ENCODE data around the gene MPPED2.

The MPPED2 gene

DNA sequence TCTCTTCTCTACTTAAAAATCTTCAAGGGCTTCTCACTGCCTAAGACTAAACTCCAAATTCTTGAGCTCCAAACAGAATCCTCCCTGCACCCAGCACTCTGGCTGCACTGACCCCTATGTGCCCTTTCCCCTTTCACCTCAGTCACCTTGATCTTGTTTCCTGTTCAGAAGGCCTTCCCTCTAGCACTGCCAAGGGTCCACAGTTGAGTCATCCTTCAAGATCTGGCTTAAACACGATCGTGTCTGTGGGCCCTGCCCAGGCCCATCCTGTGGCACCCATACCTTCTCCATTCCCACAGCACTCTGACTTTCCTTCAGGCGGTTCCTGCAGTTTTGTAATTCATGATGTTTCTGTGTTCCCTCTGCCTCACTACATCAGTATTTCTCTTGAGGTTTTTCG, 134.0 kb downstream of the MPPED2 start:
- TF ChIP-seq, protein P1, sequence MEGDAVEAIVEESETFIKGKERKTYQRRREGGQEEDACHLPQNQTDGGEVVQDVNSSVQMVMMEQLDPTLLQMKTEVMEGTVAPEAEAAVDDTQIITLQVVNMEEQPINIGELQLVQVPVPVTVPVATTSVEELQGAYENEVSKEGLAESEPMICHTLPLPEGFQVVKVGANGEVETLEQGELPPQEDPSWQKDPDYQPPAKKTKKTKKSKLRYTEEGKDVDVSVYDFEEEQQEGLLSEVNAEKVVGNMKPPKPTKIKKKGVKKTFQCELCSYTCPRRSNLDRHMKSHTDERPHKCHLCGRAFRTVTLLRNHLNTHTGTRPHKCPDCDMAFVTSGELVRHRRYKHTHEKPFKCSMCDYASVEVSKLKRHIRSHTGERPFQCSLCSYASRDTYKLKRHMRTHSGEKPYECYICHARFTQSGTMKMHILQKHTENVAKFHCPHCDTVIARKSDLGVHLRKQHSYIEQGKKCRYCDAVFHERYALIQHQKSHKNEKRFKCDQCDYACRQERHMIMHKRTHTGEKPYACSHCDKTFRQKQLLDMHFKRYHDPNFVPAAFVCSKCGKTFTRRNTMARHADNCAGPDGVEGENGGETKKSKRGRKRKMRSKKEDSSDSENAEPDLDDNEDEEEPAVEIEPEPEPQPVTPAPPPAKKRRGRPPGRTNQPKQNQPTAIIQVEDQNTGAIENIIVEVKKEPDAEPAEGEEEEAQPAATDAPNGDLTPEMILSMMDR (conservative IDR thresholded peaks at IDR 0.05; ENCODE audit: control insufficient read depth, insufficient read depth, low read depth, low read length): no peak
- no peak overlapping the region for H3K4me3 ChIP-seq (ENCODE audit: control insufficient read depth, low read depth, low read length)
- DNase-seq (ENCODE audit: low read depth): no peak

DNA sequence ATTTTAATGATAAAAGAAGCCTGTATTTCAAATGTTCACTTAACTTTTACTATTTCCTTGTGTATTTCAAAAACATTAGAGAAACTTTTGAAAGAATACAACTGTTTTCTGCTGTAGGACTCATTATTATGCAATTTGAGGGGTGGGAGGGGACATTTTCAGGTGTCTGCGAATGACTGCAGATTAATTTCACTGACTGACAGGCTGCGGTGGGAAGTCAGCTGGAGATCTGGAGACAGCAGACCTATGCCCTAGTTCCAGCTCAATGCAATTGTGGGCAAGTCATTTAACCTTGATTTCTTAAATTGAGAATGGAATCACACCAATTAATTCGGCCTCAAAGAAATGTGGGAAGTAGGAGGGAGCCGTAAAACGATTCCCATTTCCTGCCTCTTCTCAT, 134.5 kb downstream of the MPPED2 start:
- TF ChIP-seq, protein P1 (conservative IDR thresholded peaks at IDR 0.05; ENCODE audit: control insufficient read depth, insufficient read depth, low read depth, low read length): no peak
- H3K4me3 ChIP-seq (ENCODE audit: control insufficient read depth, low read depth, low read length): no peak overlapping the region
- no peak for DNase-seq (ENCODE audit: low read depth)

DNA sequence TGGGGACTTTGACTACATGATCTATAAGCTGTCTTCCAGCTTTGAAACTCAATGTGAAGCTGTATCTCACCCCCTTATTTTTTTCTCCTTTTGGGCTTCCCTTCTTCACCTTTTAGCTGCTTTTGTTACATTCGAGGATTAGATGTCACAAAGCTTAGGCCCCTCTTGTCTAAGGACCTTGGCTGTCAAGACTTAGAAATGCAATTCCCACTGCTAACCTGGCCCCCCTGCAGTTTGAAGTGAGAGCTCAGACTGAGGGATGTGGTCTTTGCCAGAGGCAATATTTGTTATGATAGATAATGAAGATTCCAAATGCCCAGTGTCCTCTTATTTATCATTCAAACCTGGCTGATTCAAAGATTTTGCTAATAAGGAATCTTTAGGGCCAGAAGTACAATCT, 135.0 kb downstream of the MPPED2 start:
- no peak for DNase-seq (ENCODE audit: low read depth)
- no peak overlapping the region for H3K4me3 ChIP-seq (ENCODE audit: control insufficient read depth, low read depth, low read length)
- TF ChIP-seq, protein P1 (conservative IDR thresholded peaks at IDR 0.05; ENCODE audit: control insufficient read depth, insufficient read depth, low read depth, low read length): no peak

DNA sequence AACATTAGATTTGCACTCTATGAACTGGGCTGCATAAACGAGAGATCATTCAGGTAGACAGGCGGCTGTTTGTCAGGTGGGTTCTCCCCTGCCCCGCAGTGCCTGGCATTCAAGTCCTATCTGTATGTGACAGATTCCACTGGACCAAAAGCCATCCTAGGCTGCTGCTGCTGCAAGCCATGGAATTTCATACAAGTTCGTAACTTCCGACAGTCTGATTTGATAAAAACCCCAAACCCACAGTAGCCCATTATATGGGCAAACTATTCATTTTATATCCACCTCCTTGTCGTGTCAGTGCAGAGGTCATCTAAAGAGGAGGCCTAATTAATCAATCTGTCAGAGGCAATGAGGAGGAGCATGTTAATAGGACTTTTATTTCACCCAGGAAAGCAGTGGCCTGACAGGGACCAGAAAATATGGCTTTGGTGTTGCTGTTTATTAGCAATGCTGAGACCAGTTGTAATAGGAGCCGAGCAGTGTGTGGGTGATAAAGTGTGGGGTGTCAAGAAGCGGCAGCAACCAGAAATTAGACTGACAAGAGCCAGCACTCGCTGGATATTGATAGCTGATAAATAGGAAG, 139.0 kb downstream of the MPPED2 start:
- no peak for DNase-seq (ENCODE audit: low read depth)
- H3K4me3 ChIP-seq (ENCODE audit: control insufficient read depth, low read depth, low read length): no peak overlapping the region
- TF ChIP-seq, protein P1 (conservative IDR thresholded peaks at IDR 0.05; ENCODE audit: control insufficient read depth, insufficient read depth, low read depth, low read length): no peak

DNA sequence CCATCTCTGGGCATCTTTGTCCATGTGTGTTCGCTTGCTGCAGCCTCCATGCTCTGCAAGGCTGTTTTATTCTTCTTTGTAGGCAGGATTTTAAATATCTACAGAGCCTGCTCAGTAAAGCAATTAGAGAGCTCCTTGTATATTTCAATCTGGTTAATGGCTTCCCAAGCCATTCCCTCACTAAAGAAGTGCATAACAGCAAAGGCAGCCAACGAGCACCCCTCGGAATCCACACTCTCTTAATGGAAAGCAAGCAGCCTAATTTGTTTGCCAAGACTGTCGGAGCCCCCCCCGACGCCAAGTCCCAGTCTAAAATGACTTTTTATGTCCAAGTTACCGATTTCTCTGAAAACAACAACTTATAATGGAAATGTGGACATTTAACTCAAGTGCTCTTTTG, 139.6 kb downstream of the MPPED2 start:
- no peak for DNase-seq (ENCODE audit: low read depth)
- TF ChIP-seq, protein P1 (conservative IDR thresholded peaks at IDR 0.05; ENCODE audit: control insufficient read depth, insufficient read depth, low read depth, low read length): no peak
- no peak overlapping the region for H3K4me3 ChIP-seq (ENCODE audit: control insufficient read depth, low read depth, low read length)

DNA sequence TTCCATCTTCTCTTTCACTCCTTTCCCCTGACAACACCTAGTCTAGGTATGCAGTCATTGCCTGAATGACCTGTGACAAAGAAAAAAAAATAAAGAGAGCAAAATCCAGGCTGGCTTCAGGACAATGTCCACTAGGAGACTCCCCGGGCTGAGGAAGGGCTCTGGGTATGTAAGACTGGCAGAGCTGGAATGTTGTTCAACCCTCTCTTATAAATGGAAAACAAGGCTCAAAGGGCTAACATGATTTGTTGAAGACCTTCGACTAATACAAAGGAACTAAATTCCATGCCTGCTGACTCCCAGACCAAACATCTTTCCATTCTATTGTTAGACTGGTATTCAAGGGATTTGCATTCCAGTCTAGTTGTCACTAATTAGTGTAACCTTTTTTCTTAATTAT, 141.1 kb downstream of the MPPED2 start:
- TF ChIP-seq, protein P1 (conservative IDR thresholded peaks at IDR 0.05; ENCODE audit: control insufficient read depth, insufficient read depth, low read depth, low read length): no peak
- no peak for DNase-seq (ENCODE audit: low read depth)
- H3K4me3 ChIP-seq (ENCODE audit: control insufficient read depth, low read depth, low read length): no peak overlapping the region

DNA sequence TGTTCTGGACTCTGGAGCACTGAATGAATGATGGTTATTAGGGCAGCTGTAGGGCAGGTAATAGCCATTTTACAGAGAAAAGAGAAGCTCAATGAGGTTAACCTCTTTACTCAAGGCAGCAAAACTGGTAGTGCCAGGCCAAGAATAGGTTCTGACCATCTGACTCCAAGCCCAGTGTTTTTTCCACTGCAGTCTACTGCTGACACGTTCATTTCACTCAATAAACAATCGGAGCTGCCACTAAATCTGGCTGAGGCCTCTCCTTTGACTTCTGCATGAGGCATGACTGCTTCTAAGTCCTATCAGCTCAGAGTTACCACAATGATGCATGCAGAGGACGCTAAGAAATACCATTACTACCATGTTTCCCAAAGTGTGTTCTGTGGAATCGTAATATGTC, 145.6 kb downstream of the MPPED2 start:
- TF ChIP-seq, protein P1 (conservative IDR thresholded peaks at IDR 0.05; ENCODE audit: control insufficient read depth, insufficient read depth, low read depth, low read length): no peak
- H3K4me3 ChIP-seq (ENCODE audit: control insufficient read depth, low read depth, low read length): no peak overlapping the region
- no peak for DNase-seq (ENCODE audit: low read depth)
